Measurements from ENCODE around the gene ANKRD33B.
A peak's percentile ranks its signal among the peaks of the same experiment; 100 is the strongest.

ANKRD33B gene

GRCh38 chr5:10579536-10580521 lies 16.0 kb downstream of the ANKRD33B start:
- peak in 1 of 3 experiments; percentile 19 for DNase-seq

DNA sequence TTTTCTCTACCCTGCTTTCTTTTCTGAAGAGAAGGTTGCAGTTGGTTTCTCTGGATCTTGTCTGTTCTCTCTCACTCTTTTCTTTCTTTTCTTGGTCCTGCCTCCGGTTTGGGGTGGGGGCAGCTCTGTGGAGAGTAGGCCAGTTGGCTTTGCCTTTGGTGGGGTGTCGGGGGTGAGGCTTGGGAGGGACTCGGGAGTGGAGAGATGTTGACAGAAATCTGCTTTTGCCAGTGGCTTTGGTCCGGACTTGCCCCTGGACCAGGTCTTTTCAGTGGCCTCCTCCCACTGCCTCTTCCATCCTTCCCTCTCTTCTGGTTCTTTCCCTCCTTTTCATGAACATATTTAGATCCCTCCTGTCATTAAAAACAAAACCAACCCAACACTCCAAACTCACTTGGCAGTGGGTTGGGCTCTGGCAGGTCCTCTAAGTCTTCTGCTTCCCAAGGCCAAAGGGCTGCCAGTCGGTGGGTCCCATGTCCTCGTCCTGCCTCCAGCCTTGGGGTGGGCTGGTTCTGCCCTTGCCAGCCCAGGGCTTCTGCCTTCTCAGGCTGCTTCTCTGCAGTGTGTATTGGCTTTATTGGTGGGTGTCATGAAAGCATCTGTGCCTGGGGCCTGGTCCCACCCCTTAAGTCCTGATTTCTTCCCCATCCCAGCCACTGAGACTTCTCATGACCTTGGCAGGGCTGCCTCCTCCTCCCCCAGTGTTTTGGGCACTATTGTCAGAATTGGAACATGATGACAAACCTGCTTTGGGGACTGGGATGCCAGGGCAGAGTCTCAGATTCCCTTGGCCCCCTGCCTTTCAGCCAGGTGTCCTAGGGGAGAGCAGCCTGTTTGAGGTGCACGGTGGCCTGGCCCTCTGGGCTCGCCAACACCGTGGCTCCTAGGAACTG lies 16.9 kb downstream of the ANKRD33B start:
- DNase-seq: no peak

- DNase-seq: no peak
Observed at GRCh38 chr5:10581424-10581748, 17.5 kb downstream of the ANKRD33B start.

DNA sequence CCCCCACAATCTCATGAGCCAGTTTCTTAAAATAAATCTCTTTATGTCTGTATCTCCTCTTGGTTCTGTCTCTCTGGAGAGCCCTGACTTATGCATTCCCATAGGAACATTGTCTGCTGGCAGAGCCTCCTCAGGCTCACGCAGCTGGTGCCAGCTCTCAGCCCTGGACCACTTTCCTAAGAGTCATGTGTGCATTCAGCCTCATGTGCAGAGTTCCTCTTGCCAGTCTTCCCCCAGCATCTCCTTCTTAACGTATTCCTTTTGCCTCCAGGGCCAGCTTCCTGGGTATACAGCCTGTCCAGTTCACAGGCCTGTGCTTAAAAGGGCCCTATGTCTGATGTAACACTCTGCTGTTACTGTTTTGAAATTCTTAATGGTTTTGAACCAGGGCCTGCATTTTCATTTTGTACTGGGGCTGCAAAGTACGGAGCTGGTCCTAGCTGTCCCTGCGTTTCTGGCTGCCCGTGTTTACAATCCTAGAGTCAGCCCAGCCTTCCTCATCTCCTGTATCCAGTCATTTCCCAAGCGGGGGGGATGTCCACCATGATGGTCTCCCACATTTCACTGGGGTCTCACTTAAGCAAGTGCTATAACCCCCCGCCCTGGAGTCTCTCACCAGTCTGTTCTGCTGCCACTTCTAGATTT lies 18.1 kb downstream of the ANKRD33B start:
- no peak for DNase-seq

DNA sequence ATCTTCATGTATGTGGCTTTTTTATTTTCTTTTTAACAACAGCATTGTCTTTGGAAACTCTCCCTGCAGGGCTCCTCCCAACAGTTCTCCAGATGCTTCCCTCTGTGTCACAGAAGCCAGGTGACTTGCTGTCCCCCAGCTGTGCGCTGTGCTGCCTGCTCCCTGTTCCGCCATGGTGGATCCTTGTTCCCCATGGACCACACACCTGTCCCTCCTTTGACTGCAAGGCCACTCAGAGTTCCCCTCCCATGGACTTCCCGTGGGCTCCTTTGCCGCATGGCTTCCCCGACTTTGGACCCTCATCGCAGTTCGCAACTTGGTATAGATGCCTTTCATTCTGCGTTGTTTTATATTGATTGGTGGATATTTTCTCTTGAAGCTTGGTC lies 18.6 kb downstream of the ANKRD33B start:
- no peak for DNase-seq

GRCh38 chr5:10583663-10584572 lies 20.0 kb downstream of the ANKRD33B start:
- DNase-seq: peak; percentile 48 to 87 (median 58)

- DNase-seq: no peak
Observed at GRCh38 chr5:10584714-10585517, 21.0 kb downstream of the ANKRD33B start.

DNA sequence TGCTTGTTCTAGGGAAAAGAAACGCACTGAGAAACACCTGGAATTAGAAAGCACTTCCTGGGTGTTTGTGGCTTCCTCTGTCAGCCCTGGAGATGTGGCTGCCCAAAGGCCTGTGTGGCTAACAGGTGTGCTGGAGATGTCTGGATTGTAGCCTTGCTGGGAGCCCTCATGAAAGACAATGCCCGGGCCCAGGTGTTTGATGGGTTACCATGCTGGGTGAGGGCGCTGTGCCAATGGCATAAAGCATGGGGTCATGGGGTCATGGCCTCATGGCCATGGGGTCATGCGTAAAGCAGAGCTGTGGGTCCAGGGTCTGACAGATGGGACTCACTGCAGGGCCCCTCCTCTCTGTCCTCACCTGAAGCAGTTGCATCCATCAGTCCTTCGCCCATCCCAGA lies 21.6 kb downstream of the ANKRD33B start:
- DNase-seq: no peak

- DNase-seq: no peak
Observed at GRCh38 chr5:10586008-10586407, 22.1 kb downstream of the ANKRD33B start.

DNA sequence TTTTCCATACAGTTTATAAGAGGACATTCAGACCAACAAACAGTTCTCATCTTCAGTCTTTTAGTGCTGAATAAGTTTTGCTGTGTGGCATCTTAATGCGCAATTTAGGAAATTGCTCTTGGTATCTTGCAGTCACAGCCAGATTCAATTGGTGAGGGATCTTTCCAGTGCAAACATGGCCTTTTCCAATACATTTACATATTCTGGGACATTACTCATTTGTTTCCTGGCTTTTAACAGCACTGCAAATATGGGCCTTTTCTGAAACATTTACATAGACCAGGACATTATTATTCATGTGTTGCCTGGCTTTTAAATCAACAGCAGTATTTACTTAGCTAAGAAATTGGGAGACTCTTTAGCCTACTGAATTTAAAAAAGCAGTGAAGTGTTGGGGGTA lies 22.7 kb downstream of the ANKRD33B start:
- no peak for DNase-seq

DNA sequence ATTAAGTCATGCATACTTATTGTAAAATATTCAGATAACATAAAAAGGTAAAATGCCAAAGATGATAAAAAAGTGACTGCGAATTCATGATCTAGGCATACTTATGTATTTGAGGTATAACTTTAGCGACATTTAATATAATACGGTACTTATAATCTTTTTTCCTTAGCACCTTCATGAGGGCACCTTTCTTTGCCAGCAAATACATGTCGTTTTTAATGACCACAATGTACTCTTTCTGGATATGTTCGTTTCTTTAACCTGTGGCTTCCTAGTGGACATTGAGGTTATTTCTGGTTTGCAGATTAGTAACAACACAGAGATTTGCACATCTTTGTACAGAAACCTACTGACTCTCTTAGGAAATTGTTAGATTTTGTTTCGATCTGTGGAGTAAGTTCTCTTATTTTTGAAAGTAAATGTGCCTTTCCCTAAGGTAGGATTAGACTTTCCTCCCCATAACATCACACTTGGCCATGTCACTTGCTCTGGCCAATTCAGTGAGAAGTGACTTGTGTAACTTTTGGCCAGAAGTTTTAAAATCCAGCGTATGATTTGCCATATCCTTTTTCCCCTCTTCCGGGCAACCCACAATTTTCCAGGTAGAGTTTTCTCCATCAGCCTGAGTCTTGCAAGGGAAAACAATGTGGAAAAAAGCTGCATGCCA lies 24.4 kb downstream of the ANKRD33B start:
- no peak for DNase-seq

- DNase-seq: peak in 1 of 3 experiments; percentile 30
Observed at GRCh38 chr5:10588779-10589447, 25.0 kb downstream of the ANKRD33B start.

DNA sequence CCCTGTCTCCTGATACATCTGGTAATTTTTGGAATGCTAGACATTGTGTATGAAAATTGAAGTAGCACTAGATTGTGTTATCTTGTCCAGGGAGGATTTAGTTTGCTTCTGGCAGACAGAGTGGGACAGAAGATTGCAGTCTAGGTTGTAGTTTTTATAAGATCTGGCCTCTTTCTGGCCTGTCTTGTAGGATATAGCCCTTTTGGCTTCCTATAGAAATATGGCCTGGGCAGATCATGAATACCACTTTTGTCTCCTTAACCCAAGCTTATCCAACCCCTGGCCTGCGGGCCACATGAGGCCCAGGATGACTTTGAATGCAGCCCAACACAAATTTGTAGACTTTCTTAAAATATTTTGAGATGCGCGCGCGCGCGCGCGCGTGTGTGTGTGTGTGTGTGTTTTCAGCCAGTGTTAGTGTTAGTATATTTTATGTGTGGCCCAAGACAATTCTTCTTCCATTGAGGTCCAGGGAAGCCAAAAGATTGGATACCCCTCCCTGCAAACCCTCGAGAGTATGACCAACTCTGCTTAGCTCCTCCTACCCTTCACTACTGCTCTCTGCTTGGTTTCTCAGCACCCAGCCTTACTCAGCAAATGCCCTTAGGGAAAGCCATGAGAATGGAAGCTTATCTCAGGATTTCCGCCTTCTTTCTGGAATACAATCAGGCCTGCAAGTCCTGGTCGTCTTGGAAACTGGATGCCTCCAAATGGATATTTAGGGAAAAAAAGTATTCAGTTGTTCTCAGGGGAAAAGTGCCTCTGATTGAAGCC lies 26.5 kb downstream of the ANKRD33B start:
- no peak for DNase-seq

DNA sequence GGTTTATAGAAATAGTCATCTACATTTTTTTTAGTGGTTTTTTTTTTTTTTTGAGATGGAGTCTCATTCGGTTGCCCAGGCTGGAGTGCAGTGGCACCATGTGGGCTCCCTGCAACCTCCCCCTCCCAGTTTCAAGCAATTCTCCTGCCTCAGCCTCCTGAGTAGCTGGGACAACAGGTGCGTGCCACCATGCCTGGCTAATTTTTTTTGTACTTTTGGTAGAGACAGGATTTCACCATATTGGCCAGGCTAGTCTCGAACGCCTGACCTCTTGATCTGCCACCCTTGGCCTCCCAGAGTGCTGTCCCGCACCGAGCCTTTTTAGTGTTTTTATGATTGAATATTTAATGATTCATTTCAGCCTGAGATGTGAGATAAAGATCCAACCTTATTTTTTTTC lies 27.3 kb downstream of the ANKRD33B start:
- no peak for DNase-seq

GRCh38 chr5:10591966-10592365 lies 28.1 kb downstream of the ANKRD33B start:
- DNase-seq: no peak

GRCh38 chr5:10592601-10593000 lies 28.7 kb downstream of the ANKRD33B start:
- no peak for DNase-seq

DNA sequence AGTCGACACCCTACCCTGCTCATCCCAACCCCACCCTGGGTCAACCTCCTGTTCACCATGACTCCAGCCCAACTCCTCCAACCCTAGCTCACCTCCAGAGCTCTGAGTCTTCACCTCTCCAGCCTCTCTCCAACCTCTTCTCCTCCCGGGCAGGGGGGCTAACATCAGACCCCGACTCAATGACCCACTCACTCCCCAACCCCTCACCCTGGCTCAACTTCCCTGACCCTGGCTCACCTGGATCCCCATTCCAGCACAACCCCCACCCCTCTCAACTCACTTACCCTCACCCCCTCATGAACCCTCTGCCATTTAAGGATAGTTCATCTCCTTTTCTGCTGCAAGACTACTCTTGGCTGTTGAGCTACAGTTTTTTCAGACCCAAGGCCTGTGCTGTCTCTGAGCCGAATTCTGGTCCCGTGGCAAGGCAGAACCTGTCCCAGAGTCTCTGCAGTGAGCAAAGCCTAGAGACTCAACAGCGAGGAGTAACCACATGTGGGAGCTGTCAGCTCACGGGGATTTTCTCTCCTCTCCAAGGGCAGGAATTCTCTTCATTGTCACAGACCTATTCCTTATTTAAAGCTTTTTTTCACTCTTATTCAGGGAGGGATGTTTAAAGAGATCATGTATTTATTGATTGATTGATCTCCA lies 29.8 kb downstream of the ANKRD33B start:
- no peak for DNase-seq

DNA sequence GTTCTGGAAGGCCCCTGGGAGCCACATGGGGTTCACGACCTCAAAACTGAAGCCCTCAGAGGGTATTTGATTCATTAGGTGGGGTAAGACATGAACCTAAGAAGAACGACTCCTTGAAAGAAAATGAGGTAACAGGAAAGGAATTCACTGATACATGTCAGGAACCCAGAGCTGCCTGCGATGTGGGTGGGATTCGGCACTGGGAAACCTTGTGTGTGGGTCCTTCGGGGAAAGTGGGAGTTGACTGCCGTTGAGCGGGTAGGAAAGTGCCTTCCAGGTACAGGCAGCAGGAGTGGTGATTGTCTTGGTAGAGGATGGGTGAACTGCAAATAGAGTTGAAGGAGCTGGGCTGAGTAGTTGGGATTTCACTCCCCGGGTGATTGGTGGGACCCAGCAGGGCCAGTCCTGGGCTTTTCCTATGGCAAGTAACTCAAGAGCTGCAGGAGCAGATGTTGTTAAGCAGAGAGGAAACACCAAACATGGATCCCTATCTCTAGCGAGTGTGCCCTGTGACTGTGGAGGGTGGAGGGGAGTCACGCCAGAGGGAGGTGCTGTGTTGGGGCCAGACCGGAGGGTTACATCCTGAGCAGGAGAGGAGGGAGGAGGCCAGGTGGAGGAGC lies 30.8 kb downstream of the ANKRD33B start:
- no peak for DNase-seq

Measured in NCI-H1417 (cell line).